ENCODE results near the gene TFCP2L1.

TFCP2L1 gene

GRCh38 chr2:121196132-121196848 is 88.7 kb downstream of the TFCP2L1 start:
- DNase-seq (ENCODE audit: low read depth in 2 of 2), result no peak

GRCh38 chr2:121195036-121195435 is 90.0 kb downstream of the TFCP2L1 start:
- no peak for DNase-seq (ENCODE audit: low read depth in 2 of 2)

DNA sequence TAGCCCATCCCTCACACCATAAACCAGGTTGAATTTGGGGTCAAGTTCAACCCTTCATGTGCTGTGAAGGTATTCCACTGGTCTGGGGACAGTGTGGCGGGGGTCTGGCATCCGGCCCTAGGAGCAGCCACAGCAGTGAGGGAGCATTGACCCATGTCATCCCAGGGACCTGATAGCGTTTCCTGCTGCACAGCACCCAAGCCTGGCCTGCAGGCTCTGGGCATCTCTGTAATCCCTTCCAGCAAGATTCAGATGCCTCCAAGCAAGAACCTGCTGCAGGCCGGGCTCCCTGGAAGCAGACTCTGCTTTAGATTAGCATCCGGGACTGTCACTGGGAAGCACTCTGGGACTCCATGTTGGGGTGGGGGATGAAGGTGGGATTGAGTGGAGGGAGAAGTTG is 90.4 kb downstream of the TFCP2L1 start:
- DNase-seq (ENCODE audit: low read depth in 2 of 2), result no peak

- no peak for DNase-seq (ENCODE audit: low read depth in 2 of 2)
These were observed 91.8 kb downstream of the TFCP2L1 start for GRCh38 chr2:121193185-121193584.

DNA sequence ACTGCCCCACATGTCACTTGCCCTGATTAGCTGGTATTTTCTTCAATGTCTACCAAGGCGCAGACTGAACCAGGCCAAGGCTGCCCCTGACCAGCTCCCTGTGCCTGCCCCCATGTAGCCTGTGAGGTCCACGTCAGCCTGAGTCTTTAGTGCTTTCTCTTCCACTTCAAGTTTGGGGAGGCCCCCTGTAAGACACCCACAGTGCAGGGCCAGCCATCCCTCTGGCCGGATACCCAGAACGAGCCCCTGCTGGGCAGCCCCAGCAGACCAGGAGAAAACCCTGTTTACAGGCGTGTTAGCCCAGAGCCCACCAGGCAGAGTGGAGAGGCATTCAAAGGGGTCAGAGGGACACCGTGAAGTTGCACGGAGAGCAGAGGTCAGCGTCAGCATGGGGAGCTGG is 92.4 kb downstream of the TFCP2L1 start:
- DNase-seq (ENCODE audit: low read depth in 2 of 2), result no peak

GRCh38 chr2:121191191-121192170 is 93.5 kb downstream of the TFCP2L1 start:
- DNase-seq (ENCODE audit: low read depth in 2 of 2), result no peak

- DNase-seq (ENCODE audit: low read depth in 2 of 2), result no peak
These were observed 95.2 kb downstream of the TFCP2L1 start for GRCh38 chr2:121189661-121190381.

- no peak for DNase-seq (ENCODE audit: low read depth in 2 of 2)
These were observed 96.0 kb downstream of the TFCP2L1 start for GRCh38 chr2:121189011-121189410.

DNA sequence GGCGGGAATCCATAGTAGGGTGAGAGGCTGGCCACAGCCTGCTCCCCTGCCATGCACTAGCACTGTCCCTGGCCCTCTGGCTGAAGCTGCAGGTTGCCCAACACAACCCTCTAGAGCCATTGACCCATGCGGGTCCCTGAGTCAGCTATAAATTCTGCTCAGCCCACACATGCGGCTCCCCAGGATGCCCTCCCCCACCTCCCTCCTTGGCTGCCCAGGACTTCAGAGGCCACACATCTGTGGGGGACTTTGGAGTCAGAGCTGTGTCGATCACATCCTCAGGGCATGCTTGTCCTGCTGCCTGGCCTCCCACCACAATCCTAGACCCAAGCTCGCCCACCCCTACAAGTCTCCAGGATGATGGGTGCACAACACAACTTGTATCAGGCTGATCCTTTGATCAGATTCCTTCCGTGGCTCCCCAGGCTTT is 97.0 kb downstream of the TFCP2L1 start:
- DNase-seq (ENCODE audit: low read depth in 2 of 2), result no peak

- DNase-seq (ENCODE audit: low read depth in 2 of 2), result no peak
These were observed 97.5 kb downstream of the TFCP2L1 start for GRCh38 chr2:121187351-121187981.

GRCh38 chr2:121186261-121186660 is 98.7 kb downstream of the TFCP2L1 start:
- DNase-seq (ENCODE audit: low read depth in 2 of 2), result no peak

- DNase-seq (ENCODE audit: low read depth in 2 of 2), result no peak
These were observed 99.4 kb downstream of the TFCP2L1 start for GRCh38 chr2:121185571-121186074.

DNA sequence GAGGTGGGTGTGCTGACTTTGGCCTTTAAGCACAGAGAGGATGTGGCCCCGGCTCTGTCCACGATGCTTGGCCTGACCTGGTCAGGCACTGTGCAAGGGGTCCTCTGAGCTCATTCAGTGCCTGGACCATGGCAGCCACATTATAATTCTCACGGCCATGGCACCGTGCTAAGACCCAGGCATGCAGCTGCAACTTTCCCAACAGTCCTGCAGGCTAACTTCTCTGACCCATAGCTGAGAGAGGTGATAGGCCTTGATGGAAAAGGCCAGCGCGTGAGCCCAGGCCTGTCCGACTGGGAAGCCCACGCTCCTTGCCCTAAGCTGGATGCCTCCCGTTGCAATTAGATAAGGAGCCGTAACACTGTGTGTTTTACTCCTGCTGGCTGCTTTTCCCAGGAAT is 99.9 kb downstream of the TFCP2L1 start:
- DNase-seq (ENCODE audit: low read depth in 2 of 2), result no peak

GRCh38 chr2:121184248-121184862 is 100.6 kb downstream of the TFCP2L1 start:
- no peak for DNase-seq (ENCODE audit: low read depth in 2 of 2)

GRCh38 chr2:121182520-121182919 is 102.5 kb downstream of the TFCP2L1 start:
- DNase-seq (ENCODE audit: low read depth in 2 of 2), result no peak

- DNase-seq (ENCODE audit: low read depth in 2 of 2), result no peak
These were observed 105.5 kb downstream of the TFCP2L1 start for GRCh38 chr2:121179467-121179866.

GRCh38 chr2:121178730-121179129 is 106.3 kb downstream of the TFCP2L1 start:
- no peak for DNase-seq (ENCODE audit: low read depth in 2 of 2)

- DNase-seq (ENCODE audit: low read depth in 2 of 2), result no peak
These were observed 107.1 kb downstream of the TFCP2L1 start for GRCh38 chr2:121177896-121178295.

GRCh38 chr2:121175326-121175725 is 109.7 kb downstream of the TFCP2L1 start:
- no peak for DNase-seq (ENCODE audit: low read depth in 2 of 2)

DNA sequence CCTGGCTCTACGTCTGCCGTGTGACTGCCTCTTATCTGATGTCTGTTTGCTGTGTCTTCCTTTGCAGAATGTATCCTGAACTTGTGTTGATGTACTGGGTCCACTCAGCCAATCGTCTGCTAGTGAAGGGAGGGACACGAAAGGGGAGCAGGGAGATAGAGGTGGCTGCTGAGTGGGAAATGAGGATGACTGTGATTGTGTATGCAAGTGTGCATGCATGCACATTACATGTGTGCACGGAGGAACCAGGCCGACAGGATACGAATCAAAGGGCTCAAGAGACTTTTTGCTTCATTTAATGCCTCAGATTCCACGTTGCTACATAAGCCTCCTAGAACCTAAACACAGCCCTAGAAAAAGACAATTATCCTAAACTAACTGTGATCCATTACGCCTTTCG is 111.2 kb downstream of the TFCP2L1 start:
- no peak for DNase-seq (ENCODE audit: low read depth in 2 of 2)

GRCh38 chr2:121173112-121173511 is 111.9 kb downstream of the TFCP2L1 start:
- no peak for DNase-seq (ENCODE audit: low read depth in 2 of 2)
